WTC11 (cell line): Measurements from ENCODE around the gene GPLD1. TPM values are rescaled to one million over a fixed set of nuclear protein-coding genes. Genes with fewer than 3 reads are reported as not detected.

ENCODE experiments used
- ATAC-seq: fragments of 200-7000 bp; cut with Tn5 transposase; 2 replicates; pipeline ENCODE4 v1.10.0; 2021; ENCODE audit warnings: mild to moderate bottlenecking, moderate library complexity
- CTCF ChIA-PET: fragments of 300-600 bp; sonication (Branson Sonifier 250); formaldehyde crosslinking; loops from one replicate; lab custom pipeline; 2021; ENCODE audit warnings: antibody characterized with exemption; lab: Charles Lee
- POLR2A ChIA-PET: fragments of 350-600 bp; sonication (Branson Sonifier 250); formaldehyde crosslinking; loops from one replicate; lab custom pipeline; 2021; ENCODE audit warnings: antibody characterized with exemption; lab: Charles Lee
- DNase-seq: peaks from one replicate; pipeline ENCODE4 v3.0.0; 2021; ENCODE audit warnings: low spot score
- H3K27ac Mint-ChIP-seq: 2 replicates; pipeline ENCODE4 v1.8.0; 2021; ENCODE audit warnings: mixed read lengths
- H3K27me3 Mint-ChIP-seq: 2 replicates; pipeline ENCODE4 v1.8.0; 2021; ENCODE audit warnings: low read depth, mild to moderate bottlenecking, moderate library complexity, mixed read lengths
- H3K36me3 Mint-ChIP-seq: 2 replicates; pipeline ENCODE4 v1.8.0; 2021; ENCODE audit warnings: mixed read lengths
- H3K4me1 Mint-ChIP-seq: 2 replicates; pipeline ENCODE4 v1.8.0; 2022; ENCODE audit warnings: mixed read lengths
- H3K4me3 Mint-ChIP-seq: 2 replicates; pipeline ENCODE4 v1.8.0; 2021; ENCODE audit warnings: mild to moderate bottlenecking, moderate library complexity, mixed read lengths
- H3K9me3 Mint-ChIP-seq: 2 replicates; pipeline ENCODE4 v1.8.0; 2021; ENCODE audit warnings: mixed read lengths
- ATF1 ChIP-seq: sonication (generic); formaldehyde crosslinking; IDR thresholded peaks from 2 replicates; pipeline ENCODE4 v1.8.1; 2023; ENCODE audit warnings: mild to moderate bottlenecking, moderate library complexity, missing genetic modification reagents
- CDX4 ChIP-seq: fragments of 250-450 bp; sonication (Bioruptor Pico); IDR thresholded peaks from 2 replicates; pipeline ENCODE4 v1.9.0; 2021; ENCODE audit warnings: moderate library complexity, mild to moderate bottlenecking, inconsistent platforms, borderline replicate concordance
- ELF4 ChIP-seq: sonication (generic); formaldehyde crosslinking; IDR thresholded peaks from 2 replicates; pipeline ENCODE4 v1.8.1; 2022; ENCODE audit warnings: low read depth, mild to moderate bottlenecking, moderate library complexity, missing genetic modification reagents
- EMX1 ChIP-seq: fragments of 250-450 bp; sonication (Bioruptor Pico); IDR thresholded peaks from 2 replicates; pipeline ENCODE4 v1.8.0; 2021; ENCODE audit warnings: mild to moderate bottlenecking
- FOXJ3 ChIP-seq: sonication (generic); formaldehyde crosslinking; IDR thresholded peaks from 2 replicates; pipeline ENCODE4 v1.9.0; 2021; ENCODE audit warnings: missing genetic modification reagents, mild to moderate bottlenecking, borderline replicate concordance
- FOXK1 ChIP-seq: sonication (generic); formaldehyde crosslinking; IDR thresholded peaks from 2 replicates; pipeline ENCODE4 v1.8.0; 2022; ENCODE audit warnings: mild to moderate bottlenecking, moderate library complexity, missing genetic modification reagents
- HMGA2 ChIP-seq: fragments of 250-450 bp; sonication (Bioruptor Pico); IDR thresholded peaks from 2 replicates; pipeline ENCODE4 v1.4.0; 2021; ENCODE audit warnings: mild to moderate bottlenecking, moderate library complexity
- JAZF1 ChIP-seq: fragments of 250-450 bp; sonication (Bioruptor Pico); IDR thresholded peaks from 2 replicates; pipeline ENCODE4 v1.9.0; 2021; ENCODE audit warnings: moderate library complexity, mild to moderate bottlenecking, inconsistent platforms
- NFATC4 ChIP-seq: fragments of 250-450 bp; sonication (Bioruptor Pico); IDR thresholded peaks from 2 replicates; pipeline ENCODE4 v1.9.0; 2021; ENCODE audit warnings: mild to moderate bottlenecking
- NFE2L1 ChIP-seq: sonication (generic); formaldehyde crosslinking; IDR thresholded peaks from 2 replicates; pipeline ENCODE4 v1.8.1; 2023; ENCODE audit warnings: missing genetic modification reagents
- NR3C1 ChIP-seq: sonication (generic); formaldehyde crosslinking; conservative IDR thresholded peaks from 2 replicates; pipeline ENCODE4 v1.8.1; 2023; ENCODE audit warnings: low read depth, mild to moderate bottlenecking, missing genetic modification reagents
- RORB ChIP-seq: fragments of 250-450 bp; sonication (Bioruptor Pico); IDR thresholded peaks from 2 replicates; pipeline ENCODE4 v1.9.0; 2021; ENCODE audit warnings: mild to moderate bottlenecking
- TCF7 ChIP-seq: sonication (generic); formaldehyde crosslinking; IDR thresholded peaks from 2 replicates; pipeline ENCODE4 v1.8.0; 2022; ENCODE audit warnings: mild to moderate bottlenecking, low read depth, missing genetic modification reagents, moderate library complexity
- TEAD1 ChIP-seq: sonication (generic); formaldehyde crosslinking; IDR thresholded peaks from 2 replicates; pipeline ENCODE4 v1.8.0; 2022; ENCODE audit warnings: mild to moderate bottlenecking, missing genetic modification reagents
- TEAD4 ChIP-seq: sonication (generic); formaldehyde crosslinking; IDR thresholded peaks from 2 replicates; pipeline ENCODE4 v1.8.0; 2022; ENCODE audit warnings: mild to moderate bottlenecking, missing genetic modification reagents
- TP53 ChIP-seq: sonication (generic); formaldehyde crosslinking; IDR thresholded peaks from 2 replicates; pipeline ENCODE4 v1.8.1; 2023; ENCODE audit warnings: mild to moderate bottlenecking, missing genetic modification reagents
- ZBTB21 ChIP-seq: sonication (generic); formaldehyde crosslinking; IDR thresholded peaks from 2 replicates; pipeline ENCODE4 v1.8.1; 2023; ENCODE audit warnings: mild to moderate bottlenecking, missing genetic modification reagents, borderline replicate concordance
- ZNF425 ChIP-seq: fragments of 250-450 bp; sonication (Bioruptor Pico); conservative IDR thresholded peaks from 2 replicates; pipeline ENCODE4 v1.9.0; 2021; ENCODE audit warnings: mild to moderate bottlenecking
- total RNA-seq: library from RNA; stranded (reverse); gene quantifications from 3 replicates; pipeline ENCODE4 v1.2.3, GENCODE V29; 2021
- TF ChIP-seq, protein P1 (sequence below): sonication (generic); formaldehyde crosslinking; IDR thresholded peaks from 2 replicates; pipeline ENCODE4 v1.8.1; 2023; ENCODE audit warnings: mild to moderate bottlenecking, missing genetic modification reagents, moderate library complexity
- TF ChIP-seq, protein P2 (sequence below): sonication (generic); formaldehyde crosslinking; IDR thresholded peaks from 2 replicates; pipeline ENCODE4 v1.8.1; 2023; ENCODE audit warnings: mild to moderate bottlenecking, missing genetic modification reagents
- TF ChIP-seq, protein P3 (sequence below): fragments of 200-600 bp; IDR thresholded peaks from 2 replicates; pipeline ENCODE4 v1.8.0; 2022; ENCODE audit warnings: antibody characterized with exemption

Gene GPLD1
- total RNA-seq, 1 experiment from 2014 or later = 8.4 TPM

DNA sequence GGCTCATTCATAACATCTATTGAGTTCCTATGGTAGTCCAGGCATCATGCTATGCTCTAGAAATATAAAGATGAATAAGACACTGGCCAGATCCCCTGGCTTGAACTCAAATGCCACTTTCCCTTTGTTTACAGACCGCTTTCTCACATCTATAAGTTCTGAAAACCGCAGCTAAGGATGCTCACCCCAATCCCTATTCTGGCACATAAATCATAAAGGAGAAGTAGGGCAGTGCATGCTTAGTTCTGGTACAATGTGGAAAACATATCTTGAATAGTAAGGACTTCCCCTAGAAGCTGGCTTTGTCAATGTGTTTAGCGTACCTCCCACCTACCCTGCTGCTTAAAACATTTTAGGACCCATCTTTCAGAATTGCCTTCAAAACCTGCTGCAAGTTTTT is 60.2 kb downstream of the GPLD1 start (continued):
- TF ChIP-seq FOXJ3 = no peak
- no peak for TF ChIP-seq TEAD1 (CRISPR knock-in tag)
- no peak for TF ChIP-seq TP53 (CRISPR knock-in tag)
- TF ChIP-seq, all 79 proteins: peak for 0

DNA sequence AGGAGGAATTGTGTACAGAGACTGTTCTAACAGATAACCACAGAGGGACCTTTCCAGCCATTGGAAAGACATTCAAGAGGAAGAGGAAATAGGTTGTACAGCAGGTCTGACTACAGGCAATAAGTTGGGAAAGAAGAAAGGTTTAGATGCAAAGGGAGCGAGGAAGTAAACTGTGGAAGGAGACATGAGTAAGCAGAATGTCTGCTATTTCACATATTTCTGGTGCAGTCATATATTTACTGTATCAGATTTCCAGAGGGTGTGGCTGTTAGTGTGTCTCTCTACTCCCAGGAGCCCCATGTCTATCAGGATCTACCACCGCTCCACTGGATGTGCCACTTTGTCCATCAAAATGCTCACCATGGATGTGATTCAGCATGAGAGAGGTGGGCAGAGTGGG is 60.8 kb downstream of the GPLD1 start:
- no peak for TF ChIP-seq TP53 (CRISPR knock-in tag)
- POLR2A ChIA-PET = no interaction called here
- ATAC-seq (no peak), DNase-seq (no peak)
- no peaks in the 10 kb centered on the region for H3K27me3 Mint-ChIP-seq
- CTCF ChIA-PET = no interaction called here
- H3K9me3 Mint-ChIP-seq = no peaks in the 10 kb centered on the region
- no peaks in the 10 kb centered on the region for H3K4me1 Mint-ChIP-seq
- peaks cover 25% of the 10 kb centered on the region for H3K36me3 Mint-ChIP-seq
- H3K4me3 Mint-ChIP-seq = no peak overlapping the region
- no peak overlapping the region for H3K27ac Mint-ChIP-seq

DNA sequence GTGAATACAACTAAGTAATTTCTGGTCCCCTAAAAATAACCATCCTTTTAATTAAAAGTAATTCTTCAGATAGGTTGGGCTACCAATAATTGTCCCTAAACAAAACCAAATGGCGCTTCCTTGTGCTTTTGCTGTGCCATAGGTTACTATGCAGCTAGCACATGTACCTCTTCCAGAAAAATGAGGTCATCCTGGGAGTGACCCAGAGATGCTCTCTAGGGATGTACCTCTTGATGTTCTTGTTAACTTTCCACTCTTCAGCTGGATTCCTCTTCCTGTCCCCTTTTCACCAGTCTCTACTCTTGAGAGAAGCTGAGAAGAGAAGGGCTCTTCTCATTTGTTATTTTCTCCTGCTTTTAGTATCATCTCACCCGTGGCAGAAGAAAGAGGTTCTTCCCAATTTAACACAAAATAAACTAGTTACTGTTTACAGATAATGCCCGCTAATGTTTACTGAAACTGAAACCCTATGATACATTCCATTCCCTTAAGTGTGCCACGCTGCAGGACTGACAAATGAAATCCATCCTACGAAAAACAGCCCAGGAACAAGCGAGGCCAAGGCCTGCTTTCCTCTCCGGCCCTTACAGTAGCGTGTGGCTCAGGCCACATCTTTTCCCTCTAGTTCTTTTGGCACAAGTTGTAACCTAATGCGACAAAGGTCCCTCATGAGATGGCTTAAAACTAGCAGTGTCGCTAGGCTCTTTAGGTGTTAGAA is 62.5 kb downstream of the GPLD1 start:
- H3K36me3 Mint-ChIP-seq = peaks cover 32% of the 10 kb centered on the region
- CTCF ChIA-PET = no interaction called here
- no peaks in the 10 kb centered on the region for H3K9me3 Mint-ChIP-seq

DNA sequence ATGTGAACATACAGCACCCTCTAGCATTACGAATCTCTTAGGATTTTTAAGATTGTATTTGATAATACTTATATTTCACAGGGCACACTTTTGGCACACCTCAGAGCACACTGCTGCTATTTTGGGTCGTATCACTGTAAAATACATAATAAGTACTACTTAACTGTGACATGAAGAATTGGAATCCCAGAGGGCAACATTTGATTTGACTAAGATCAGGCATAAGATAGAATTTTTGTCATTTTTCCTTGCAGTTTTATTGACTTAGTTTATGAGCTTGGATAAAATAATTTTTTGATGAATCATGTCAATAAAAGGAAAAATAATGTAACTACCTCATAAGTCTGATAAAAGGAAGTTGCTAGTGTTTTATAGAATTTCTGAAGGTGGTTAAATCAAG is 64.3 kb downstream of the GPLD1 start:
- Mint-ChIP-seq H3K36me3 (peaks cover 48% of the 10 kb centered on the region), H3K4me1 (no peaks in the 10 kb centered on the region), H3K27ac (no peak overlapping the region), H3K9me3 (no peaks in the 10 kb centered on the region), H3K27me3 (no peaks in the 10 kb centered on the region), H3K4me3 (no peak overlapping the region)
- ATAC-seq (no peak), DNase-seq (no peak)
- ChIA-PET CTCF (no interaction called here), POLR2A (interaction anchor here (0.6 kb wide), 1 partner anchor 9 kb away, joined by 4 read pairs; no protein-coding TSS in a partner anchor)
- TF ChIP-seq NFE2L1 (CRISPR knock-in tag) = no peak
- TF ChIP-seq, protein P1, sequence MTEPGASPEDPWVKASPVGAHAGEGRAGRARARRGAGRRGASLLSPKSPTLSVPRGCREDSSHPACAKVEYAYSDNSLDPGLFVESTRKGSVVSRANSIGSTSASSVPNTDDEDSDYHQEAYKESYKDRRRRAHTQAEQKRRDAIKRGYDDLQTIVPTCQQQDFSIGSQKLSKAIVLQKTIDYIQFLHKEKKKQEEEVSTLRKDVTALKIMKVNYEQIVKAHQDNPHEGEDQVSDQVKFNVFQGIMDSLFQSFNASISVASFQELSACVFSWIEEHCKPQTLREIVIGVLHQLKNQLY (CRISPR knock-in tag) = no peak
- no peak for TF ChIP-seq HMGA2 (CRISPR knock-in tag)
- no peak for TF ChIP-seq JAZF1
- TF ChIP-seq, protein P2, sequence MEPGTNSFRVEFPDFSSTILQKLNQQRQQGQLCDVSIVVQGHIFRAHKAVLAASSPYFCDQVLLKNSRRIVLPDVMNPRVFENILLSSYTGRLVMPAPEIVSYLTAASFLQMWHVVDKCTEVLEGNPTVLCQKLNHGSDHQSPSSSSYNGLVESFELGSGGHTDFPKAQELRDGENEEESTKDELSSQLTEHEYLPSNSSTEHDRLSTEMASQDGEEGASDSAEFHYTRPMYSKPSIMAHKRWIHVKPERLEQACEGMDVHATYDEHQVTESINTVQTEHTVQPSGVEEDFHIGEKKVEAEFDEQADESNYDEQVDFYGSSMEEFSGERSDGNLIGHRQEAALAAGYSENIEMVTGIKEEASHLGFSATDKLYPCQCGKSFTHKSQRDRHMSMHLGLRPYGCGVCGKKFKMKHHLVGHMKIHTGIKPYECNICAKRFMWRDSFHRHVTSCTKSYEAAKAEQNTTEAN = no peak
- no peak for TF ChIP-seq ATF1 (CRISPR knock-in tag)
- TF ChIP-seq ELF4 (CRISPR knock-in tag) = no peak
- no peak for TF ChIP-seq ZBTB21 (CRISPR knock-in tag)
- no peak for TF ChIP-seq RORB
- TF ChIP-seq NR3C1 (CRISPR knock-in tag) = no peak
- TF ChIP-seq TEAD1 (CRISPR knock-in tag) = no peak
- no peak for TF ChIP-seq ZNF425 (CRISPR knock-in tag)
- TF ChIP-seq TCF7 (CRISPR knock-in tag) = no peak
- no peak for TF ChIP-seq NFATC4 (CRISPR knock-in tag)

More for the DNA sequence above, 62.5 kb downstream of the GPLD1 start:
- no peak for TF ChIP-seq EMX1 (CRISPR knock-in tag)
- no peak for TF ChIP-seq NFE2L1 (CRISPR knock-in tag)
- TF ChIP-seq, protein P1 (CRISPR knock-in tag) = no peak
- TF ChIP-seq, protein P3, sequence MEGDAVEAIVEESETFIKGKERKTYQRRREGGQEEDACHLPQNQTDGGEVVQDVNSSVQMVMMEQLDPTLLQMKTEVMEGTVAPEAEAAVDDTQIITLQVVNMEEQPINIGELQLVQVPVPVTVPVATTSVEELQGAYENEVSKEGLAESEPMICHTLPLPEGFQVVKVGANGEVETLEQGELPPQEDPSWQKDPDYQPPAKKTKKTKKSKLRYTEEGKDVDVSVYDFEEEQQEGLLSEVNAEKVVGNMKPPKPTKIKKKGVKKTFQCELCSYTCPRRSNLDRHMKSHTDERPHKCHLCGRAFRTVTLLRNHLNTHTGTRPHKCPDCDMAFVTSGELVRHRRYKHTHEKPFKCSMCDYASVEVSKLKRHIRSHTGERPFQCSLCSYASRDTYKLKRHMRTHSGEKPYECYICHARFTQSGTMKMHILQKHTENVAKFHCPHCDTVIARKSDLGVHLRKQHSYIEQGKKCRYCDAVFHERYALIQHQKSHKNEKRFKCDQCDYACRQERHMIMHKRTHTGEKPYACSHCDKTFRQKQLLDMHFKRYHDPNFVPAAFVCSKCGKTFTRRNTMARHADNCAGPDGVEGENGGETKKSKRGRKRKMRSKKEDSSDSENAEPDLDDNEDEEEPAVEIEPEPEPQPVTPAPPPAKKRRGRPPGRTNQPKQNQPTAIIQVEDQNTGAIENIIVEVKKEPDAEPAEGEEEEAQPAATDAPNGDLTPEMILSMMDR = no peak
- TF ChIP-seq TEAD4 (CRISPR knock-in tag) = no peak
- TF ChIP-seq FOXK1 (CRISPR knock-in tag) = no peak
- TF ChIP-seq CDX4 (CRISPR knock-in tag) = no peak
- TF ChIP-seq ELF4 (CRISPR knock-in tag) = no peak
- TF ChIP-seq, all 79 proteins: peak for 0
- Mint-ChIP-seq H3K27ac (peak overlapping the region; percentile 13), H3K27me3 (no peaks in the 10 kb centered on the region), H3K4me3 (no peak overlapping the region), H3K4me1 (no peaks in the 10 kb centered on the region)
- peak; percentile 25 for ATAC-seq
- POLR2A ChIA-PET = no interaction called here
- DNase-seq = no peak
